ENCODE data around the gene CACNA1E.

GRCh38 chr1:181730606-181731005 lies 247.3 kb downstream of the CACNA1E start:
- TF ChIP-seq CTCF (conservative IDR thresholded peaks at IDR 0.05; ENCODE audit: low read depth in 2 of 2) (no peak), EZH2 (IDR thresholded peaks at IDR 0.05; ENCODE audit: low read depth, unreplicated experiment) (no peak), EZH2phosphoT487 (IDR thresholded peaks at IDR 0.05; ENCODE audit: unreplicated experiment) (no peak), ZNF462 (CRISPR knock-in tag; IDR thresholded peaks at IDR 0.05) (no peak), POLR2AphosphoS5 (IDR thresholded peaks at IDR 0.05; ENCODE audit: low read depth) (no peak), REST (IDR thresholded peaks at IDR 0.05; ENCODE audit: unreplicated experiment) (no peak), ETS1 (IDR thresholded peaks at IDR 0.05) (no peak), ZNF331 (CRISPR knock-in tag; IDR thresholded peaks at IDR 0.05; ENCODE audit: low read depth) (no peak), CREB1 (CRISPR knock-in tag; IDR thresholded peaks at IDR 0.05; ENCODE audit: low read depth) (no peak), JUNB (IDR thresholded peaks at IDR 0.05; ENCODE audit: unreplicated experiment) (no peak), NANOG (IDR thresholded peaks at IDR 0.05; ENCODE audit: borderline replicate concordance) (no peak)
